SU-DHL-6 (cell line): ENCODE measurements around the gene DIO3.

Experiments
- EZH2phosphoT487 ChIP-seq: fragments of 200-600 bp; sonication (generic), shearing (Covaris generic); conservative IDR thresholded peaks from 2 replicates; pipeline ENCODE4 v1.6.1; 2018; ENCODE audit warnings: mild to moderate bottlenecking, antibody characterized with exemption, low read length, moderate library complexity, mixed read lengths
- TF ChIP-seq, protein P1 (sequence below): fragments of 200-600 bp; sonication (generic); IDR thresholded peaks from one replicate; pipeline ENCODE4 v1.5.1; 2017; ENCODE audit warnings: antibody characterized with exemption, mild to moderate bottlenecking, low read length, moderate library complexity; ENCODE audit not compliant: insufficient read depth, poor library complexity, severe bottlenecking

DNA sequence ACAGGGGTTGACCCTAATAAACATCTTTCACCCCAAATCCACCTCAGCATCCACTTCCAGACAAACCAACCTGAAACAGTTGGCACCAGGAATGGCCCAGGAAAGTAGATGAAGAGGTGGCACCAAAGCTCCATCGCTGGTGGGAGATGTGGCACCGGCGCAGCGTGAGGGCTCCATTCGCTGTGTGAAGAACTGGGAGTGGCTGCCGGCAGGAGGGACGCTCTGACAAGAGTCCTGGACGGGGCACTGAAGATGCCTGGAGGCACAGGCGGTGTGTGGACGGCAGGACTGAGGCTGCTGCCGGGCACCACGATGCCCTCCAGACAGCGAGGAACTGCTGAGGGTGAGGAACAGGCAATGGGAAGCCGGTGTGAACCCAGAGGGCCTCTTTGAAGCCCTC is 29.3 kb downstream of the DIO3 start:
- TF ChIP-seq, protein P1, sequence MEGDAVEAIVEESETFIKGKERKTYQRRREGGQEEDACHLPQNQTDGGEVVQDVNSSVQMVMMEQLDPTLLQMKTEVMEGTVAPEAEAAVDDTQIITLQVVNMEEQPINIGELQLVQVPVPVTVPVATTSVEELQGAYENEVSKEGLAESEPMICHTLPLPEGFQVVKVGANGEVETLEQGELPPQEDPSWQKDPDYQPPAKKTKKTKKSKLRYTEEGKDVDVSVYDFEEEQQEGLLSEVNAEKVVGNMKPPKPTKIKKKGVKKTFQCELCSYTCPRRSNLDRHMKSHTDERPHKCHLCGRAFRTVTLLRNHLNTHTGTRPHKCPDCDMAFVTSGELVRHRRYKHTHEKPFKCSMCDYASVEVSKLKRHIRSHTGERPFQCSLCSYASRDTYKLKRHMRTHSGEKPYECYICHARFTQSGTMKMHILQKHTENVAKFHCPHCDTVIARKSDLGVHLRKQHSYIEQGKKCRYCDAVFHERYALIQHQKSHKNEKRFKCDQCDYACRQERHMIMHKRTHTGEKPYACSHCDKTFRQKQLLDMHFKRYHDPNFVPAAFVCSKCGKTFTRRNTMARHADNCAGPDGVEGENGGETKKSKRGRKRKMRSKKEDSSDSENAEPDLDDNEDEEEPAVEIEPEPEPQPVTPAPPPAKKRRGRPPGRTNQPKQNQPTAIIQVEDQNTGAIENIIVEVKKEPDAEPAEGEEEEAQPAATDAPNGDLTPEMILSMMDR: no peak
- TF ChIP-seq EZH2phosphoT487: no peak
